ENCODE results near the gene YIPF6. TPM values are rescaled to one million over a fixed set of nuclear protein-coding genes. Genes with fewer than 3 reads are reported as not detected.

Gene YIPF6
- total and polyA plus RNA-seq, 9 of the 15 experiments (the other 6 are each of a cell fraction or from before 2014, with no cell fraction given), result 7.7 to 44.2 (median 22.4) TPM

GRCh38 chrX:68498508-68499379, at the start of gene YIPF6 (continued):
- no peak for TF ChIP-seq FOXJ2 (tag; IDR thresholded peaks at IDR 0.05)
- TF ChIP-seq AFF4 (CRISPR knock-in tag; IDR thresholded peaks at IDR 0.05), result peak; percentile 47; the same call in 1 of the 2 replicates
- no peak for TF ChIP-seq PATZ1 (CRISPR knock-in tag; IDR thresholded peaks at IDR 0.05; ENCODE audit: borderline replicate concordance)
- TF ChIP-seq ZNF589 (CRISPR knock-in tag; IDR thresholded peaks at IDR 0.05; ENCODE audit: low read depth), result peak; percentile 58; the same call in 1 of the 2 replicates
- TF ChIP-seq PURB (CRISPR knock-in tag; IDR thresholded peaks at IDR 0.05; ENCODE audit: low read depth), result no peak
- no peak for TF ChIP-seq SMAD3 (CRISPR knock-in tag; conservative IDR thresholded peaks at IDR 0.05)
- no peak for TF ChIP-seq HDAC3 (IDR thresholded peaks at IDR 0.05; ENCODE audit: borderline replicate concordance, partially characterized antibody)
- TF ChIP-seq KHSRP (IDR thresholded peaks at IDR 0.05), result peak; percentile 61
- TF ChIP-seq BACH1 (tag; IDR thresholded peaks at IDR 0.05), result no peak
- TF ChIP-seq PREB (CRISPR knock-in tag; IDR thresholded peaks at IDR 0.05), result no peak
- no peak for TF ChIP-seq STAT6 (CRISPR knock-in tag; IDR thresholded peaks at IDR 0.05)
- TF ChIP-seq ZNF785 (CRISPR knock-in tag; IDR thresholded peaks at IDR 0.05), result no peak
- TF ChIP-seq ZNF395 (CRISPR knock-in tag; IDR thresholded peaks at IDR 0.05), result no peak
- peak; percentile 56 for TF ChIP-seq PKNOX1 (IDR thresholded peaks at IDR 0.05)

All from K562 (cell line).